HK-2 (cell line): Measurements from ENCODE around the gene RFLNA.
A peak's percentile ranks its signal among the peaks of the same experiment; 100 is the strongest.
"Not testable (repeated sequence)": the region's sequence is repeated elsewhere in the genome, so short reads cannot be mapped to it uniquely, and the experiment has no call there.

Experiments
- DNase-seq: peaks from one replicate; pipeline ENCODE4 v3.0.0-alpha.2; 2018; ENCODE audit not compliant: unreplicated experiment

Gene RFLNA

DNA sequence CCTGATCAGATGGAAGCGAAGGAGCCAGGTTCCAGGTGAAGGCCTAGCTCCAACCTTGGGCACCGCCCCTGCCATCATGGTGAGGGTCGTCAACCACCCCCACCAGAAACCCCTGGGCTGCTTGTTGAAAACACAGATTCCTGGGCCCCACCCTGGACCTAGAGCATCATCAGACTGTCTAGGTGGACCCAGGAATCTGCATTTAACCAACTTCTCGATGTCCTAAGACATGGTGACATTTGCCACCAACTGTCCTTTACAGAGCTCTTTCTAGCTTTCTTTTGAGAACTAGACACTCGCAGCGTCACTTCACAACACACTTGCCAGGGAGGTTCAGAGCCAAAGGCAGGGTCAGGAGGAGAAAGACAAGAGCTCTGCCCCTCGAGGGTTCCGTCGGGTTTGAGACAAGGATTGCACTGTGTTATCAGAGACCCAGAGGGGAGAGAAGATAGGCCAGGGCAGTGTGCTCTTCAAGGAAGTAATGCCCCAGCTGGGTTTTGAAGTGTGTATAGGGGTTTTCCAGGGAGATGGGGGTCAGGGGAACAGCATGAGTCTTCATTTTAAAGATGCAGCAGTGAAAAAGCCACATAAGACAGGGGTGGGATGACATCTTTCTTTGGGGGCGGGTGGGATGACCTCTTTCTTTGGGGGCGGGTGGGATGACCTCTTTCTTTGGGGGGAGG, 24.6 kb downstream of the RFLNA start:
- no peak for DNase-seq

DNA sequence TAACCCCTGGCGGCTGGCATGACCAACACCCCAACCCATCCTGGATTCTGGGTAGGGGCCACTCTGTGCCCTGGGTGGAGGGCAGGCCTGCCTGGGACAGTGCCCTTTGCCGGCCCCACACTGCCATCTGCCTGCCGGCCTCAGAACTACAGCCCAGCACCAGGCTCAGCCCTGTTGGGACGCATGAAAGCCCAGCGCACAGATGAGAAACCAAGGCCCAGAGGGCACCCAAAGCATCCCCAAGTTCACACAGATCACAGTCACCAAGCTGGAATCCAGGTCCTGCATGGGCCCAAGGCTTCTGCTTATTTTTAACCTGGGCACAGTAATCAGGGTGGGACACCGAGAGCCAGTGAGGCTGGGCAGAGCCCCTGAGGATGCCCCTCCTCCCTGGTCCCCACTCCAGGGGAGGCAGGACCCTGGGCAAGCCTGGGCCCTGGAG, 26.2 kb downstream of the RFLNA start:
- DNase-seq, result peak; percentile 83

DNA sequence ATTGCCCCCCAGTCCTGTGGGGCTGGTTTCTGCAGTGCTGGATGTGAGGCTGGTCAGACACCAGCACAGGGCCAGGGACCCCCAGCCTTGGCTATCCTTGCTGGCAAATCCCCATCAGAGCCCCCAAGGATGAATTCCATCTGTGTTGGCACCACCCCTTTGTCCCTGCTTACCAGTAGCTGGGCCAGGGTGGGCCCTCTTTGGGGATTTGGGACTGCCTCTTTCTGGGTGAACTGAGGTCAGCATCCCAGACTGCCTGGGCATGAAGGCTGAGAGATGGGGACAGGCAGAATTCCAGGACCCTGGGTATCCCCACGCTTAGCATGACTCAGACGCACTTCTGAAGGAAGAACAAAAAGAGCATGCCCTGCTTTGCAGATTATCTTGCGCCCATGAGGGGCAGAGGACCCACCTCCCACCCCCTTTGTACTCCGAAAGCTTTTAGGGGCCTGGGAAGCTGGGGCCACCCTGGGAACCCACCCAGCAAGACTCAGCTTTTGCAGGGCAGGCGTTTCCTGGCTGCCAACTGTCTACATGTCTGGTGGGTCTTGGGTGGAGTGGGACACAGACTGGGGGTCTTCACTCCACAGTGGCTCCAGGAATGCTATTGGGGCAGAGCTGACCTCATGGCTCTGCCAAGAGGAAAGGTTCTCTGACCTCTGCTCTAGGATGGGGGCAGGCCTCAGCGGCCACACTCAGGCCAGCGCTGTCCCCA, 26.8 kb downstream of the RFLNA start:
- peak; percentile 27 for DNase-seq

DNA sequence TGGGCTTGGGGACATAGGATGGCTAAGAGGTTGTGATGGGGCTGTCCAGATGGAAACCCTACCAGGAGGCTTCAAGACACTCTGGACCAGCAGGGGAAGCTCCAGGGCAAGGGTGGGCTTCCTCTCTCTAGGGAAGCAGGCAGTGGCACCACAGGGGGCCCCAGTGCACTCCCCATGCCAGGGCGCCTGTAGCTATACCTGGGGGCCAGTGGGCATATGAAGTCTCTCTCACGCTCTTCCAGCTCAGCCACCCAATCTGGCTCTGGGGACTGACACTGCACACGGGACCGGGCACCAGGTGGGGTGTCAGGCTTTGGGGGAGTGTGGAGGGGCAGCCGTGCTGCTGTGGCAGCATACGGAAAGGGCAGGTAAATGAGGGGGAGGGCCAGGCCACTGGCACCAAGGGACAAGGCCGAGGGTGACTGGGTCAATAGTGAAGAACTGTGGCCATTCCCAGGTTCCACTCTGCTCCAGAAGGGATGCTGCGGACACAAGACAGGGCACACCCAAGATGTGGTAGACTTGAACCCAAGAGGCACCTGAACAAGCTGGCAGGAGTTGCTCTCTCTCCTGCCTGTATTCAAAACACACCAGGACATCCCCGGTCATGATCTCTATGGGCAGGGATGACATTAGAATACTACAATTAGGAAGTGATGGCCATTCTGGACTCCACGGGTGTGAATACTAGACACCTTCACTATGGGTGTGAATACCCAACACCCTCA, 27.5 kb downstream of the RFLNA start:
- DNase-seq, result peak; percentile 24

DNA sequence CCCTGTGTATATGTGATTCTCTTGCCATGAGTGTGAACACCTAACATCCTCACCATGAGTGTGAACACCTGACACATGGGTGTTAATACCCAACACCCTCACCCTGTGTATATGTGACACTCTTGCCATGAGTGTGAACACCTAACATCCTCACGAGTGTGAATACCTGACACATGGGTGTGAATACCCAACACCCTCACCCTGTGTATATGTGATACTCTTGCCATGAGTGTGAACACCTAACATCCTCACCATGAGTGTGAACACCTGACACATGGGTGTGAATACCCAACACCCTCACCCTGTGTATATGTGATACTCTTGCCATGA, 28.1 kb downstream of the RFLNA start:
- DNase-seq, result not testable (repeated sequence)

DNA sequence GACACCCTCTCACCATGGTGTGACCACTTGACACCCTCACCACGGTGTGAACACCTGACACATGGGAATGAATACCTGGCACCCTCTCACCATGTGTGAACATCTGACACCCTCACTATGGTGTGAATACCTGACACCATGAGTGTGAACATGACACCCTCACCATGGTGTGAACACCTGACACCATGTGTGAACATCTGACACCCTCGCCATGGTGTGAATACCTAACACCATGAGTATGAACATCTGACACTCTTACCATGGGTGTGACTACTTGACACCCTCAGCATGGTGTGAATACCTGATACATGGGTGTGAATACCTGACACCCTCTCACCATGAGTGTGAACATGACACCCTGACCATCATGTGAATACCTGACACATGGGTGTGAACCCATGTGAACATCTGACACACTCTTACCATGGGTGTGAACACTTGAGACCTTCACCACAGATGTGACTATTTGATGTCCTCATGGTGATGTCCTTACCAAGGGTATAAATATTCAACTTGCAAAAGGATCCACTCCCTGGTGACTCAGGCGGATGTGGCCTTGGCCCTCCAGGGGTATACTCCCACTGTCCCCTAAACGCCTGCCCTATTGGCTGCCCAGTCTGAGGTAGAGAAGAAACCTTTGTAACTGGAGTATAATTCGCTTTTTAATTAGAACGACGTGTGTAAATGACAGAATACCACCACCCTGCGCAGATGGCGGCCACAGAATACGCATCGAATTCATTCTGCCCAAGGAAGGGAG, 29.1 kb downstream of the RFLNA start:
- DNase-seq, result no peak

DNA sequence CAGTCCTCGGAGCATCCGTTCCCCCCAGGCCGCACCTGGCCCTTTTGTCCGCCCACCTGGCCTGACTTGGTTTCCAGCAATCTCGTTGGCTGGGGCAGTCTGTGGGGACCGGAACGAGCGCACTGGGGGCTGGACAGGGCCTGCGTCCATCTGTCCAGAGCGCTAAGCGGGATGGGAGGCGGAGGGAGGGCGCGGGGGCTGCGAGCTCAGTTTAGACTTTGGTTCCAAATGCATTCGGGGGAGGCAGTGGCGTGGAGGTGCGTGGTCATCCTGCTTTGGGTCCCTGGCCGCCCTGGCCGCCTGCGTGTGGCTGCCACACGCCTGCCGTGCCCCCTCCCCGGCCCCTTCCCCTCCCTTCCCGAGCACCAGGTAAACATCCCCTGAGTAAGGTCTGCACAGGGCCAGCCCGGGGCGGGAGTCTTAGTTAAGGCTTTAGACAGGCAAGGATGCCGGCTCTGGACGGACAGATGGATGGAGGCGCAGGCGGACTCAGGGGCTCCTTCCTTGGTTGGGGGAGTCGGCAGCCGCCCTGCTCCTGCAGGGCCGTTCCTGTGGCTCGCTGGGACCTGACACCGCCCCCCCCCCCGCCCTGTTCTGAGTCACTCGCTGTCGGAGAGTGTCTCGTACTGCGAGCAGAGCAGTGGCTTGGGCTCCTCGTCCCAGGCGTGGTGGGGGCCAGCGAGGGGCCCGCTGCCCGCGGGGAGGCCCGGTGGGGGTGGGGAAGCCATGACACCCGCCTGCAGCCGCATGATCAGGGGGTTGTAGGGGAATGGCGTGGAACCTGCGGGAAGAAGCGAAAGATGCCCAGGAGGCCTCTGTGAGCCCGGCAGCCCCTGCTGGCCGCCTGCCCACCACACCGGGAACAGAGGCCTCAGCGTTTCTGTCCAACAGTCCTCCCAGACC, 30.2 kb downstream of the RFLNA start:
- no peak for DNase-seq

DNA sequence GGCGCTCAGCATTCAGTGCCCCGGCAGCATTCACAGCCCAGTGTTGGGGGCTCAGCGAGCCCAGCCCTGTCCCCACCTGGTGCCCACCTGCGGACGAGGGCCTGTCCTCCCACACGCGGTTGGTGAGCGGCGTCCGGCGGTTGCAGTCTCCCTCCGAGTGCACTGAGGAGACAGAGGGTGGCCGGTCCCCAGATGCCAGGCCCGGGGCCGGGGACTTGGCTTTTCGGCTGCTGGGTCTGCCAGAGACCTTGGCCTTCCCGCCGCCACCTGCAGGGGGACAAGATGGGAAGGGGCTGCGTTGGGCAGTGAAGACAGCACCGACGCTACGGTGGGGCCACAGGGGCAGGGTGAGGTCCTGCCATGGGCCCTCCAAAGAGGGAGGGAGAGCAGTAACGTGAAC, 31.2 kb downstream of the RFLNA start:
- no peak for DNase-seq

DNA sequence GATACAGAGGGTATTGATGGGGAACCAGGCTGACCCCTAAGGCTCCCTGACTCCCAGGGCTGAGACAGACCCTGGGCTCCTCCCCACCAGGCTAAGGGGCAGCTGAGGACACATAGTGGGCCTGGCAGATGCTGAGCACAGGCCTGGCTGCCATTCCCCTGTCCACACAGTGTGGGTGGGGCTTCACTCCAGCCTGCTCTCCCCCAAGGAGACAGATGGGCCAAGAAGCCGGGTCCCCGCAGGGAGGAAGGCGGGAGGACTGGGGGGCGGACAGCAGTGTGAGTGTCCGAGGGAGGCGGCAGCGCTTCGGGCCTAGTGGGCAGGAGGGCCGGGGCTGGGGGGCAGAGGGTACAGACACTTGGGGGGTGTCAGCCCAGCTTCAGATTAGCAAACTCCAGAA, 32.0 kb downstream of the RFLNA start:
- DNase-seq, result no peak

DNA sequence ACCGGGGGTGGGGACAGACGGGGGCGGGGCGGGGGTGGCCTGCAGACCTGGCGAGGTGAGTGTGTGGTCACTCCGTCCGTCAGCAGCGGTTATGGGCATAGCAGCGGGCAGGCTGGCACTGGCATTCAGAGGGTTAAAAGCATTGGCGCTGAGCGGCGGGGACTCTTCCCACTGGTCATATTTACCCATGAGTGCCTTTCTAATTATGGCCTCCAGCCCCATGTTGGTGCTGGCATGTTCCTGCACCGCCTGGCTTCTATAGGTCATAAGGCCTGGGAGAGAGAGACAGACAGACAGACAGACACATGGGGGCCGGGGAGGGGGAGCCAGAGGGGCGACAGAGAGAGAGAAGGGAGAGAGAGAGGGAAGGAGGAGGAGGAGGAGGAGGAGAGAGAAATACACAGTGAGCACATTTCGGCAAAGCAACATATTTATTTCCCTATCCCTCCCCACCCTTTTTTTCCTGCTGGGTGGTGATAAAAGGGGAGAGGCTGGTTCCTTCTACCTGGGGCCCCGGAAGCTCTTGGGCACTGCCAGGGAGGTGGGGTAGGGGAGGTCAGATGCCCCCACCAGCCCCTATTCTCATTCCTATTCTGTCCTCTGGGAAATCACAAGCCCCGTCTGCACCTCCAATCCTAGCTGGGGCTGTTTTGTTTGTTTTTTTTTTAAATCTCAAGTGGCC, 32.6 kb downstream of the RFLNA start:
- DNase-seq, result no peak

DNA sequence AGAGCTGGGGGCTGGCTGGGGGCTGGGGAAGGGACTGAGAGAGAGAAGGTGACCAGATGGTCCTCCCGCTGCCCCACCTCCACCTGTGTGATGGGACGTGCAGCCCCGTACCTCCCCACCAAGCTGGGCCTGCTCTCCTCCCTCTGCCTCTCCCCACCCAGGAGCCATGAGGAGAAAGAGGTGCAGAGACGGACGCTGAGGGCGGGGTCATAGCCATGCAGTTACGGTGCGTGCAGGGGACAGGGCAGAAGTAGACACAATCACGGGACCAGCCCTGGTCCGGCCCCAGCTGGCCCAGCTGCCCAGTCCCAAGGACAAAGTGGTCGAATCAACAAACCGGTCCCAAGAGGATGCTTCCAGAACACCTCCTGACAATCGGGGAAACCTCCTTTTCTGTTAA, 33.2 kb downstream of the RFLNA start:
- DNase-seq, result no peak

DNA sequence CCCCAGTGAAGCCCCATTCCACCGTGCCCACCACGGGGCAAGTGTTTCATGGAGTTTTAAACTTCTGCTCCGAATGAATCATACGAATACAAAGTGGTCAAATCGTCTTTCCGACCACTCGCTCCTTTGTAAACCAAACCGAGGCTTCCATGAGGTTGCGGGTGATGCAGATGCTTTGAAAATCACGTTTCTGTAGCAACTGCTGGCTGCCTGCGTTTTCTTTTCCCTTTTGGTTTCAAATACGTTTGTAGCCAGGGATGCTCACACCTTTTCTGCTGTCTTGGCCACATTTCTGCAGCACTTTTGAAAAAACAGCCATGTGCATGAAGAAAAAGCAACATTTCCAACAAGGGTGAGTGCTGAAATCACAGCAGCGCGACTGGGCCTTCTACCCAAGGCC, 33.7 kb downstream of the RFLNA start:
- DNase-seq, result no peak

DNA sequence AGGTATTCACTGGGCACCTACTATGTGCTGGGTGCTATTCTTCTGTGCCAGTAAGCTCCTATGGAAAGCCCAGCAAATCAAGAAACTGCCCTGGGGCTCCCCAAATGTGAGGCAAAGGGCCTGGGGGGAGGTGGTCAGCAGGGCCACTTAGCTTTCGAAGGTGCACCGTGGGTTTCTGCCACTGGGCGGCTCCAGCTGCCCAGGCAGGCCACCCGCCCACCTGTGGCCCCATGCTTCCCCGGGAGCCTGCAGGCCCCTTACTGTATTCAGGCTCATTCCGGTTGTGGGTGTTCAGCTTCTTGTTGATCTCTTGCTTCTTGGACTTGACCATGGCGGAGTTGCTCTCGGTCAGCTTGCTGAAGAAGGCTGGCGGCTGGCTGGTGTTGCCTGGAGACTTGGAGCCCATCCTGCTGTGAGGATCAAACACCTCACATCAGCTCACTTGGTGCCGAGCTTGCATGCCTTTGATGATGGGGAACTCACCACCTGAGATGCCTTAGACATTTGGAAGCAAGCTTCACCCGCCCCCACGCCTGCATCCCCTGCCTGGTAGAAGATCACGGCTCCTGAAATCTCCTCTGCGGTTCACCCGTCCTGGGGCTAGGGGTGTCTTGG, 37.3 kb downstream of the RFLNA start:
- no peak for DNase-seq

DNA sequence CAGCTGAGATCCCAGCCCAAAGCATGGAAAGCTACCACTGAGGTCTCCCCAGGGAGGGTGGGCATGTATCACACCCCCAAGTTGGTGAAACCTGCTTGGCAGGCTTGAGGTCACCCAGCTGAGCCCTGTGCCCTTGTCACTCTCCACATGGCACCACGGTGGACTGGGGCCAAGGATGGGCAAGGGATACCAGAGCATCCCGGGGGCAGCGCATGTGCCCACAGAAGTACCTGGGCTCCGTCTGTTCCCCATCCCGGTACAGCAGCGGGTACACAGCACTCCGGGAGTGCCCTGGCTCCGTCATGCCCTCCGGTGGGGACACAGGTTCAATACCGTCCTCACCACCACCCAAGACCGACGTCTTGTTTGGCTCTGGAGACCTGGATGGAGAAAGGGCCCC, 38.0 kb downstream of the RFLNA start:
- no peak for DNase-seq

DNA sequence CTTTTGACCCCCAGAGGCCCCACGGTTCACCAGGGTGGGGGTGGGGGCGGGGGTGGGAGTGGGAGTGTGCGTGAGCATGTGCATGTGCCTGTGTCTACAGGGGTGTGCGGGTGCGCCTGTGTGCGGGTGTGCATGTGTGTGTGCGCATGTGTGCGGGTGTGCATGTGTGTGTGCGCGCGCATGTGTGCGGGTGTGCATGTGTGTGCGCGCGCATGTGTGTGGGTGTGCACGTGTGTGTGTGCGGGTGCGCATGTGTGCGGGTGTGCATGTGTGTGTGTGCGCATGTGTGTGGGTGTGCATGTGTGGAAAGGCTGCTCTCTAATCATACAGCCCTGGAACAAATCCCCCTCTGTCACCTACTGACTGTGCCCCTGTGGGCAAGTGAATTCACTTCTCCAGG, 38.8 kb downstream of the RFLNA start:
- no peak for DNase-seq

DNA sequence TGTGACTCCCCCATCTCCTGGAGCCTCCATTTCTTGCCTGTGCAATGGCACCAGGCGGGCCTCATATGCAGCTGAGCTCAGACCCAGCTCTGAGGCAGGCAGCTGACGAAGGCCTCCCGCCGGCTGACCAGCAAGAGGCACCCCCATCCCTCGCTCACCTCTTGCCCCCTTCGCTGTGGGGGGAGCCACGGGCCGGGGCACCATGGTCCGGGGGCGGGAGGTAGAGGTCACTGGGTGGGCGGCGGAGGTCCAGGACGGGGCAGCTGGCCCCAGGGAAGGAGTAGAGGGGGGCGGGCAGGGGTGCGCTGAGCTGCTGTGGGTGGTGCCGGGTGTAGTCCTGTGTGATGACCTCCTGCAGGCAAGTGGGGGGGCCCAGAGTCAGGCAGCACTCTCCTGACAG, 39.4 kb downstream of the RFLNA start:
- DNase-seq, result no peak

DNA sequence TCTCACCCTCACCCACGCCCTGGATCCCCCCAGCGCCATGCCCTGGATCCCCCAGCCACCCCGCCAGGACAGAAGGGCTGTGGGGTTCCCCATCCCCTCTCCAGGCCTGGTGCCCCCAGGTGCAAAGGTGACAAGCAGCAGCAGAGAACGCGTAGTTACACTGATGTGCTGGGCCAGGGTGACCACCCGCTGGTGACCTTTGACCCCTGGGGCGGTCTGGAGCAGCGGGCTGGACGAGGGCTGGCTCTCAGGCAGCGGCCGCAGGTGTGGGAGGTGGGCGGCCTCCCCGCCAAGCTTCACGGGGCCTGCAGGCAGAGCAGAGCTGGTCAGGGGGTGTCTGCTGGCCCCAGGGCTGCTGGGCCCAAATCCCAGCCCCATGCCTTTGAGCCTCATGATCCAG, 40.1 kb downstream of the RFLNA start:
- DNase-seq, result no peak

DNA sequence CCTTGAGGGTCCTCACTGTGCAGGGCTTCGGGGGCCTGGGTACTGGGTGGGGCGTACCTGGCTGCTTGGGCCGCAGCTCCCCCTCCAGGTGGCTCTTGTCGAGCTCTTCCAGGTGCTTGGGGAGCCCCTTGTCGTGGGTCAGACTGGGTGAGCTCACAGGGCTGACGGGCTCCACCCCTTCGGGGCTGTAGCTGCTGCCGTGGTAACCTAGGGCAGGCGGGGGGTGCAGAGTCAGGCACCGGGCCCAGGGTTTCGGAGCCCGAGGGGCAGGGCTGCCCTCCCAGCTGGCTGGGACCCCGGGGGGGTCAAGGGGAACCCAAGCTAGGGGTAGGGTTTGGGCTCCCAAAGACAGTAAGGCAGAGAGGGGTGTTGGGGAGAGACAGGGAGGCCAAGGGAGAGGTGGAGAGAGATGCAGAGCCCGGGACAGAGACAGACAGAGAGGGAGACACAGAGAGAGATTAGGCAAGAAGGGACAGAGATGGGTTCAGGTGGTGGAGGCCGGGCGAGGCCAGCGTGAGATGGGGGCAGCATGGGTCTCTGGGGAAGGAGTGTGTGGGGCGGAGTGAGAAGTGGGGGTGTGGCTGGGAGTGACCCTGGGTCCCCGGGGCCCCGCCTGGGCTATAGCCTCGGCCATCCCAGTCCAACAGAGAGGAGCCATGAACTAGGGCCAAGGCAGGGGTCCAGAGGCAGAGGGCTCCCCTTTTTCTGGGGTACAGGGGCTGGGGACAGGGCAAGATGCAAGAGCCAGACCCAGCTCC, 40.7 kb downstream of the RFLNA start:
- no peak for DNase-seq

DNA sequence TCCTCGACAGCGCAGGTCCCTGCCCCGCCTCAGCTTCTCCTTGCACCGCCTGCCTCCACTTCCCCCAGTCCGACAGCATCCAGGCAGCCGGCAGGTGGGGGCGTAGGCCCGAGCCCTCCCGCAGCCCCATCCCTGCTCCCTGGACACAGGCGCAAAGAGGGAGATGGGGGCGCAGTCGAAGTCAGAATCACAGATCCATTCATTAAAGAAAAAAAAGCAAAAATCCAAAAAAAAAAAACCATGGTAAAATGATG, 41.2 kb downstream of the RFLNA start:
- no peak for DNase-seq
